GM23338 (cell line): Measurements from ENCODE around the gene MAGI3. TPM values are rescaled to one million over a fixed set of nuclear protein-coding genes. Genes with fewer than 3 reads are reported as not detected.

Source experiments
- ATAC-seq: fragments of 200-7000 bp; cut with Tn5 transposase; 3 replicates; pipeline ENCODE4 v1.9.1; 2020
- DNase-seq: peaks from one replicate; pipeline ENCODE4 v3.0.0-alpha.2; 2015; ENCODE audit warnings: low spot score
- H2AFZ ChIP-seq: fragments of 200-600 bp; sonication (generic); 2 replicates; pipeline ENCODE4 v1.8.0; 2016; ENCODE audit warnings: antibody characterized with exemption, mild to moderate bottlenecking, moderate library complexity
- H3F3A ChIP-seq: fragments of 200-600 bp; sonication (generic); replicated peaks from 2 replicates; pipeline ENCODE4 v1.8.0; 2017; ENCODE audit warnings: antibody characterized with exemption, mixed run types, low read depth
- H3K27ac ChIP-seq: fragments of 200-600 bp; sonication (generic); 2 replicates; pipeline ENCODE4 v1.6.1; 2016; ENCODE audit warnings: low read depth
- H3K27me3 ChIP-seq: fragments of 200-600 bp; sonication (generic); 2 replicates; pipeline ENCODE4 v1.8.0; 2016; ENCODE audit warnings: mild to moderate bottlenecking, mixed run types, moderate library complexity; ENCODE audit not compliant: insufficient read depth
- H3K36me3 ChIP-seq: fragments of 200-600 bp; sonication (generic); 2 replicates; pipeline ENCODE4 v1.8.0; 2016; ENCODE audit warnings: mild to moderate bottlenecking; ENCODE audit not compliant: insufficient read depth
- H3K4me1 ChIP-seq: fragments of 200-600 bp; sonication (generic); 2 replicates; pipeline ENCODE4 v1.8.0; 2016; ENCODE audit warnings: mild to moderate bottlenecking, moderate library complexity; ENCODE audit not compliant: insufficient read depth
- H3K4me2 ChIP-seq: fragments of 200-600 bp; sonication (generic); 2 replicates; pipeline ENCODE4 v1.7.1; 2017; ENCODE audit warnings: mixed run types
- H3K4me3 ChIP-seq: fragments of 200-600 bp; sonication (generic); 2 replicates; pipeline ENCODE4 v1.6.1; 2016; ENCODE audit warnings: mixed run types
- H3K79me2 ChIP-seq: fragments of 200-600 bp; sonication (generic); replicated peaks from 2 replicates; pipeline ENCODE4 v1.8.0; 2017; ENCODE audit warnings: mild to moderate bottlenecking; ENCODE audit not compliant: insufficient read depth
- H3K9me2 ChIP-seq: fragments of 200-600 bp; sonication (generic); 2 replicates; pipeline ENCODE4 v1.8.0; 2017; ENCODE audit not compliant: insufficient read depth
- H4K20me1 ChIP-seq: fragments of 200-600 bp; sonication (generic); replicated peaks from 2 replicates; pipeline ENCODE4 v1.8.0; 2017; ENCODE audit warnings: mild to moderate bottlenecking; ENCODE audit not compliant: insufficient read depth
- H3K27ac Mint-ChIP-seq: 2 replicates; pipeline ENCODE4 v1.8.0; 2020; ENCODE audit warnings: inconsistent platforms, mild to moderate bottlenecking, moderate library complexity, mixed read lengths
- H3K27me3 Mint-ChIP-seq: 3 replicates; pipeline ENCODE4 v1.8.0; 2022; ENCODE audit warnings: low read depth, mild to moderate bottlenecking, moderate library complexity, mixed read lengths, inconsistent platforms; ENCODE audit not compliant: insufficient read depth, poor library complexity
- H3K36me3 Mint-ChIP-seq: 3 replicates; pipeline ENCODE4 v1.8.0; 2021; ENCODE audit warnings: low read depth, mild to moderate bottlenecking, inconsistent platforms, moderate library complexity, mixed read lengths
- H3K4me1 Mint-ChIP-seq: 3 replicates; pipeline ENCODE4 v1.8.0; 2020; ENCODE audit warnings: mild to moderate bottlenecking, inconsistent platforms, mixed read lengths
- H3K4me3 Mint-ChIP-seq: 3 replicates; pipeline ENCODE4 v1.8.0; 2021; ENCODE audit warnings: moderate library complexity, mild to moderate bottlenecking, inconsistent platforms, mixed read lengths
- H3K9me3 Mint-ChIP-seq: 3 replicates; pipeline ENCODE4 v1.8.0; 2020; ENCODE audit warnings: moderate library complexity, mild to moderate bottlenecking, inconsistent platforms, mixed read lengths
- CREB1 ChIP-seq: fragments of 250-450 bp; sonication (Bioruptor Pico); IDR thresholded peaks from 2 replicates; pipeline ENCODE4 v1.5.0; 2020; ENCODE audit warnings: low read depth, mild to moderate bottlenecking, moderate library complexity
- EZH2 ChIP-seq: fragments of 200-600 bp; sonication (generic); IDR thresholded peaks from one replicate; pipeline ENCODE4 v1.8.0; 2017; ENCODE audit warnings: antibody characterized with exemption, mild to moderate bottlenecking, low read depth; ENCODE audit not compliant: unreplicated experiment
- EZH2phosphoT487 ChIP-seq: fragments of 200-600 bp; sonication (generic); IDR thresholded peaks from one replicate; pipeline ENCODE4 v1.8.1; 2018; ENCODE audit warnings: antibody characterized with exemption; ENCODE audit not compliant: unreplicated experiment
- JUNB ChIP-seq: IDR thresholded peaks from one replicate; pipeline ENCODE4 v1.6.1; 2016; ENCODE audit warnings: antibody characterized with exemption; ENCODE audit not compliant: unreplicated experiment
- NANOG ChIP-seq: IDR thresholded peaks from 2 replicates; pipeline ENCODE4 v1.6.1; 2016; ENCODE audit warnings: antibody characterized with exemption, borderline replicate concordance
- POLR2AphosphoS5 ChIP-seq: IDR thresholded peaks from 2 replicates; pipeline ENCODE4 v1.6.1; 2016; ENCODE audit warnings: antibody characterized with exemption, low read depth
- STAT1 ChIP-seq: IDR thresholded peaks from one replicate; pipeline ENCODE4 v1.6.1; 2016; ENCODE audit warnings: antibody characterized with exemption; ENCODE audit not compliant: unreplicated experiment
- ZNF114 ChIP-seq: fragments of 250-450 bp; sonication (Bioruptor Pico); IDR thresholded peaks from 2 replicates; pipeline ENCODE4 v1.5.0; 2020; ENCODE audit warnings: mild to moderate bottlenecking, moderate library complexity
- ZNF331 ChIP-seq: fragments of 250-450 bp; sonication (Bioruptor Pico); IDR thresholded peaks from 2 replicates; pipeline ENCODE4 v1.5.0; 2020; ENCODE audit warnings: low read depth, mild to moderate bottlenecking, moderate library complexity
- ZNF462 ChIP-seq: fragments of 250-450 bp; sonication (Bioruptor Pico); IDR thresholded peaks from 2 replicates; pipeline ENCODE4 v1.5.0; 2020; ENCODE audit warnings: mild to moderate bottlenecking, moderate library complexity
- polyA plus RNA-seq: library from polyadenylated mRNA; unstranded; fragments of >200 nt; fragmentation: Nextera tagmentation; extraction: Ambion mirVana; gene quantifications from 2 replicates; pipeline ENCODE4 v1.2.1, GENCODE V29; 2016
- total RNA-seq: library from RNA; depleted of rRNA; stranded (reverse); fragments of >200 nt; shearing (Covaris generic); gene quantifications from 2 replicates; pipeline ENCODE4 v1.2.3, GENCODE V29; 2014
- TF ChIP-seq, protein P1 (sequence below): IDR thresholded peaks from 2 replicates; pipeline ENCODE4 v1.6.1; 2016; ENCODE audit warnings: antibody characterized with exemption
- TF ChIP-seq, protein P2 (sequence below): IDR thresholded peaks from one replicate; pipeline ENCODE4 v1.6.1; 2018; ENCODE audit warnings: antibody characterized with exemption; ENCODE audit not compliant: unreplicated experiment
- TF ChIP-seq, protein P3 (sequence below), 2 experiments: fragments of 200-600 bp in 1 of 2; sonication (generic) in 1 of 2; conservative IDR thresholded peaks; 2 replicates each; pipeline versions ENCODE4 v1.5.1 to v1.6.1; 2016 to 2017; ENCODE audit warnings: antibody characterized with exemption in 2 of 2, low read depth in 2 of 2, mild to moderate bottlenecking in 2 of 2, moderate library complexity in 1 of 2

Gene MAGI3
- total and polyA plus RNA-seq, 2 experiments from 2014 or later, result 3.9 to 10.0 TPM

GRCh38 chr1:113582084-113582483 is 191.8 kb downstream of the MAGI3 start:
- DNase-seq, result no peak
- Mint-ChIP-seq H3K4me1 (peaks cover 13% of the 10 kb centered on the region), H3K27ac (no peak overlapping the region), H3K4me3 (no peak overlapping the region), H3K27me3 (no peaks in the 10 kb centered on the region), H3K9me3 (no peaks in the 10 kb centered on the region), H3K36me3 (no peaks in the 10 kb centered on the region)
- Histone ChIP-seq H3K4me2 (no peak overlapping the region), H3K27ac (no peak overlapping the region), H3F3A (no peaks in the 10 kb centered on the region), H3K36me3 (no peaks in the 10 kb centered on the region), H3K4me1 (0 out of 2 replicates have a peak, but pooled peaks cover 9% of the 10 kb centered on the region), H3K4me3 (no peak overlapping the region), H3K79me2 (no peaks in the 10 kb centered on the region), H4K20me1 (no peaks in the 10 kb centered on the region), H2AFZ (no peak overlapping the region), H3K9me2 (no peaks in the 10 kb centered on the region), H3K27me3 (no peaks in the 10 kb centered on the region)
- no peak for ATAC-seq
- no peak for TF ChIP-seq ZNF114 (CRISPR knock-in tag)
- TF ChIP-seq POLR2AphosphoS5, result no peak
- TF ChIP-seq JUNB, result no peak
- TF ChIP-seq ZNF331 (CRISPR knock-in tag), result no peak
- TF ChIP-seq EZH2, result no peak
- TF ChIP-seq CREB1 (CRISPR knock-in tag), result no peak
- TF ChIP-seq ZNF462, result no peak
- TF ChIP-seq, protein P1, sequence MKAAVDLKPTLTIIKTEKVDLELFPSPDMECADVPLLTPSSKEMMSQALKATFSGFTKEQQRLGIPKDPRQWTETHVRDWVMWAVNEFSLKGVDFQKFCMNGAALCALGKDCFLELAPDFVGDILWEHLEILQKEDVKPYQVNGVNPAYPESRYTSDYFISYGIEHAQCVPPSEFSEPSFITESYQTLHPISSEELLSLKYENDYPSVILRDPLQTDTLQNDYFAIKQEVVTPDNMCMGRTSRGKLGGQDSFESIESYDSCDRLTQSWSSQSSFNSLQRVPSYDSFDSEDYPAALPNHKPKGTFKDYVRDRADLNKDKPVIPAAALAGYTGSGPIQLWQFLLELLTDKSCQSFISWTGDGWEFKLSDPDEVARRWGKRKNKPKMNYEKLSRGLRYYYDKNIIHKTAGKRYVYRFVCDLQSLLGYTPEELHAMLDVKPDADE, result no peak
- TF ChIP-seq NANOG, result no peak
- TF ChIP-seq, protein P2, sequence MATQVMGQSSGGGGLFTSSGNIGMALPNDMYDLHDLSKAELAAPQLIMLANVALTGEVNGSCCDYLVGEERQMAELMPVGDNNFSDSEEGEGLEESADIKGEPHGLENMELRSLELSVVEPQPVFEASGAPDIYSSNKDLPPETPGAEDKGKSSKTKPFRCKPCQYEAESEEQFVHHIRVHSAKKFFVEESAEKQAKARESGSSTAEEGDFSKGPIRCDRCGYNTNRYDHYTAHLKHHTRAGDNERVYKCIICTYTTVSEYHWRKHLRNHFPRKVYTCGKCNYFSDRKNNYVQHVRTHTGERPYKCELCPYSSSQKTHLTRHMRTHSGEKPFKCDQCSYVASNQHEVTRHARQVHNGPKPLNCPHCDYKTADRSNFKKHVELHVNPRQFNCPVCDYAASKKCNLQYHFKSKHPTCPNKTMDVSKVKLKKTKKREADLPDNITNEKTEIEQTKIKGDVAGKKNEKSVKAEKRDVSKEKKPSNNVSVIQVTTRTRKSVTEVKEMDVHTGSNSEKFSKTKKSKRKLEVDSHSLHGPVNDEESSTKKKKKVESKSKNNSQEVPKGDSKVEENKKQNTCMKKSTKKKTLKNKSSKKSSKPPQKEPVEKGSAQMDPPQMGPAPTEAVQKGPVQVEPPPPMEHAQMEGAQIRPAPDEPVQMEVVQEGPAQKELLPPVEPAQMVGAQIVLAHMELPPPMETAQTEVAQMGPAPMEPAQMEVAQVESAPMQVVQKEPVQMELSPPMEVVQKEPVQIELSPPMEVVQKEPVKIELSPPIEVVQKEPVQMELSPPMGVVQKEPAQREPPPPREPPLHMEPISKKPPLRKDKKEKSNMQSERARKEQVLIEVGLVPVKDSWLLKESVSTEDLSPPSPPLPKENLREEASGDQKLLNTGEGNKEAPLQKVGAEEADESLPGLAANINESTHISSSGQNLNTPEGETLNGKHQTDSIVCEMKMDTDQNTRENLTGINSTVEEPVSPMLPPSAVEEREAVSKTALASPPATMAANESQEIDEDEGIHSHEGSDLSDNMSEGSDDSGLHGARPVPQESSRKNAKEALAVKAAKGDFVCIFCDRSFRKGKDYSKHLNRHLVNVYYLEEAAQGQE, result no peak
- no peak for TF ChIP-seq EZH2phosphoT487
- TF ChIP-seq STAT1, result no peak
- TF ChIP-seq, protein P3, sequence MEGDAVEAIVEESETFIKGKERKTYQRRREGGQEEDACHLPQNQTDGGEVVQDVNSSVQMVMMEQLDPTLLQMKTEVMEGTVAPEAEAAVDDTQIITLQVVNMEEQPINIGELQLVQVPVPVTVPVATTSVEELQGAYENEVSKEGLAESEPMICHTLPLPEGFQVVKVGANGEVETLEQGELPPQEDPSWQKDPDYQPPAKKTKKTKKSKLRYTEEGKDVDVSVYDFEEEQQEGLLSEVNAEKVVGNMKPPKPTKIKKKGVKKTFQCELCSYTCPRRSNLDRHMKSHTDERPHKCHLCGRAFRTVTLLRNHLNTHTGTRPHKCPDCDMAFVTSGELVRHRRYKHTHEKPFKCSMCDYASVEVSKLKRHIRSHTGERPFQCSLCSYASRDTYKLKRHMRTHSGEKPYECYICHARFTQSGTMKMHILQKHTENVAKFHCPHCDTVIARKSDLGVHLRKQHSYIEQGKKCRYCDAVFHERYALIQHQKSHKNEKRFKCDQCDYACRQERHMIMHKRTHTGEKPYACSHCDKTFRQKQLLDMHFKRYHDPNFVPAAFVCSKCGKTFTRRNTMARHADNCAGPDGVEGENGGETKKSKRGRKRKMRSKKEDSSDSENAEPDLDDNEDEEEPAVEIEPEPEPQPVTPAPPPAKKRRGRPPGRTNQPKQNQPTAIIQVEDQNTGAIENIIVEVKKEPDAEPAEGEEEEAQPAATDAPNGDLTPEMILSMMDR (conservative IDR thresholded peaks at IDR 0.05; ENCODE audit: low read depth in 2 of 2), result no peak
